GM18909 (cell line): Measurements from ENCODE around the gene SLC2A6.

ENCODE experiments used
- ATAC-seq: cut with Tn5 transposase; IDR thresholded peaks from one replicate; pipeline ENCODE4 v1.9.1; 2021; ENCODE audit warnings: mild to moderate bottlenecking; ENCODE audit not compliant: unreplicated experiment, poor library complexity

Gene SLC2A6

GRCh38 chr9:133499132-133499891 is 20.4 kb upstream of the SLC2A6 start:
- no peak for ATAC-seq

DNA sequence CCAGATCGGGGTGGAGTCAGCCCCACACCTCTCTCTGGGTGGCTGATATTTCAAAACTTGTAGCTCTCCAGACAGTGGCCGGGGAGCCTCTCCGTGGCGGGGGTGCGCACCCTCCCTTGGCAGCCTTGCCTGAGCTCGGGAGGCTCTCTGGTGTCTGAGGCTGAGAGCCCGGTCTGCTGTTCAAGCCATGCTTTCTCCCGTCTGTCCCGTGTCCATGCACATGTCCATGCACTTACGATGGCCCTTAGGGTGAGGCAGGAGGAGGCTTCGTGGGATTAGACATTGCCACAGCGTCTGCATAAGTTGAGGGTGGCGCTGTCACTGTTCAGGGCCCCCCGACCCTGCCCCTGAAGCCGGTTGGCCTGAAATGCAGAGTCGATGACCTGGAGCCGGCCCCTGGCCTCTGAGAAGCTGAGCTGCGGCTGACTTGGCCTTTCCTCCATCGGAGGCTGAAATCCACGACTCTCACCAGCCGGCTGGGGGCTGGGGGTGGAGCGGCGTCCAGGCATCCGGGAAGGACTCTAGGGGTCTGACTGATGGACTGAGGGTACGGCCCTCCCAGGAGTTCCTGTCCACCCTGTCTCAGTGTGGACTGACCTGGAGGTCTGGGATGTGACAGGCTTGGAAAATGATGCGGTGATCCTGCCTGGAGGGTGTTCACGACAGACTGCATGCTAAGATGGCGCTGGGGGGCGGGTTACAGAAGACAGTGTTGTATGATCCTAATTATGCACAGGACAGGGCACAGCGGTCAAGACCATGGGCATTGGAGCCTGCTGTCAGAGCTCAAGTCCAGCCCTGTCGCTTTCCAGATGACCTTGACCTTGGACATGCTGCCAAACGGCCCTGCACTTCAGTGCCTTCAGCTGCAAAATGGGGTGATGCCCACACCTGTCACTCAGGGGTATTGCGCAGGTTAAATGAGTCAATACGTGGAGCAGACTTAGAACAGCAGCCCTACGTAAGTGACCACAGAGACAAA is 18.3 kb upstream of the SLC2A6 start:
- no peak for ATAC-seq

- no peak for ATAC-seq
Observed at GRCh38 chr9:133495327-133496293, 16.7 kb upstream of the SLC2A6 start.

- ATAC-seq = no peak
Observed at GRCh38 chr9:133494636-133495326, 15.9 kb upstream of the SLC2A6 start.

DNA sequence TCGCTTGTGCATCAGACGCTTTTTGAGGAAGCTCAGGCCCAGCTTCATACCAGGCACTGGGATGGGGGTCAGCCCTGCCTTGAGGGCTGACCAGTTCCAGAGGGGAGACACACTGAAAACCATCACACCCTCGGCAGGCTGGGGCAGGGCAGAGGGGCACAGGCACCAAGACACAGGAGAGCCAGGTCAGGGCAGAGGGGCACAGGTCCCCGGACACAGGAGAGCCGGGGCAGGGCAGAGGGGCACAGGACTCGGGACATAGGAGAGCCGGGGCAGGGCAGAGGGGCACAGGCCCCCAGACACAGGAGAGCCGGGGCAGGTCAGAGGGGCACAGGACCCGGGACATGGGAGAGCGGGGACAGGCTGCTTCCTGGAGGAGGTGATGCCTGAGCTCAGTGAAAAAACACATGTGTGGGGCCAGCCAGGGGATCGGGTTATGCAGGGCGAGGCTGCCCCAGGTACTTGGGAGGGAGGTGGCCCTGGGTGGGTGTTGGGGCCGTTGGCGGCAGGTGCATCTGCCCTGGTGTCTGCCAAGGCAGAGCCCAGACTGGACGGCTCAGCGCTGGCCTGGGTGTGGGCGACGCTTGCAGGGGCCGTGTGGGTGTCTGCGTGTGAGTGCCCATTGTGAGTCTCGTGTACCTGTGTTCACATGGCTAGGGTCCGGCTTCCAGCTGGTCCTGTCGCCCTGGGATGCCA is 15.1 kb upstream of the SLC2A6 start:
- no peak for ATAC-seq

DNA sequence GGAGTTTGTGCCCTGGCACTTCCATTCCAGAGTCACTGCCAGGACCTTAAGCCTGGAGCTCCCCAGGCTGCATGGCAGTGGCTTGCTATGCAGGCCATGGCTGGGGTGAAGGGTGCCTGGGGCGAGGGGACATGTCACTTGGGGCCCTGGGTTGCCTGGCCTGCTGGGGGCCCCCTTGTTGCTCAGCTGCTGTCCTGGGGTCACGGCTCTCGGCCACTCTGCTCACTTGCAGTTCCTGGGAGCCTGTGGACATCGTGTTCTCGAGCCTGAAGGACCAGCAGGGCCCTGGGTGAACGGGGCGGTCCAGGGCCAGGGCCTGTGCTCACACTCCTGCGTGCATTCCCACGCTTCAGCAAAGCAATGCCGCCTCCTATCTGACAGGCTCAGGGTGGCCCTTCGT is 14.5 kb upstream of the SLC2A6 start:
- no peak for ATAC-seq

GRCh38 chr9:133492061-133493021 is 13.4 kb upstream of the SLC2A6 start:
- no peak for ATAC-seq

DNA sequence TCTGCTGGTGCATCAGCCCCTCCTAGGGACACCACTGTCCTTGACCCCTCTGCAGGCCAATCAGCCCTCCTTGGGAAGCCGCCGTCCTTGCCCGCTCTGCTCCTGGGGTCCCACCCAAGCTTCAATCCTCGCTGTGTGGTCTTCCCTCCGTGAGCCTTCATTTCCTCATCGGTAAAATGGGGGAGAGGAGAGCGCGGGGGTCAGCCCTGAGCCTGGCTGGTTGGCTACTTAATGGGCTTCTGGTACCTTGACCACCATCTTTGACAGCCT is 12.7 kb upstream of the SLC2A6 start:
- no peak for ATAC-seq

- no peak for ATAC-seq
Observed at GRCh38 chr9:133490865-133491655, 12.2 kb upstream of the SLC2A6 start.

- ATAC-seq = no peak
Observed at GRCh38 chr9:133490201-133490681, 11.3 kb upstream of the SLC2A6 start.

DNA sequence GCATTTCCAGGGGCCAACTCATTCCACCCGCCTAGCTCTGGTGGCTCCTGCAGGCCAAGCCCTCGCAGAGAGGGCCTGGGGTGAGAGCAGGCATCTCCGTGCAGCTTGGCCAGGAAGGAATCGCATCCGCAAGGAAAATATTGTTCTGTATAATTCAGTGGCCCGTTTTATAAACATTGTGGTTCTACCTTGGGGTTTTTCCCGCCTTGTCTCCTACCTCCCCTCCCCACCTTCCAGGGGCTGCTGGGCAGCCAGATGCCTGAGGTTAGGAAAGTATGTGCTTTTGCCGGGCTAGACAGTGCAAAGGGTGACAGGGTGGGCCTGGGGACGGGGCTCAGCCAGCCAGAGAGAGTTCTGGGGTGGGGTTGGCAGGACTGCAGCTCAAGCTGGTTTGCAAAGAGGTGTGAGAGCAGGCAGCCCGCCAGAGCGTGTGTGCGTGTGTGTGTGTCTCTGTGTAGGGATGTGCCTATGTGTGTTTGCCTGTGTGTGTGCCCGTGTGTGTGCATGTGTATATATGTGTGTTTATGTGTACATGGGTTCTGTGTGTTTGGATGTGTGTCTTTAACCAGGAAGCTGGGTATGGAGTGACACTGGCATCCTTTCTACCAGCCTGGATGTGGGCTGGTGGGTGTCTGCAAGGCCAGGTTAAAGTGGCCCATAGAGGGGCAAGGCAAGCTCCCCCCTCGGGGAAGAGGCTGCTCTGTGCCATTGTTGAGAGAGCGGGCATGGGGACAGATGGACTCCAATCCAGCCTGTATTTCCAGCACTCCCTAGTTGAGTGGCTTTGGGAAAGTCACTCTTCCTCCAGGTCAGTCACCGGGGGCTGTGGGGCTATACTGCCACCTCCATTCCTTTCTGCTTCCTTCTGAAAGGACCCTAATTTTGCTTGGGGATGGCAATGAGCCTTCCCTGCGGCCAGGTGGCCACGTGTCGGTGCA is 10.6 kb upstream of the SLC2A6 start:
- no peak for ATAC-seq

GRCh38 chr9:133488686-133489252 is 9.9 kb upstream of the SLC2A6 start:
- ATAC-seq = no peak

- ATAC-seq = no peak
Observed at GRCh38 chr9:133487331-133487725, 8.4 kb upstream of the SLC2A6 start.

DNA sequence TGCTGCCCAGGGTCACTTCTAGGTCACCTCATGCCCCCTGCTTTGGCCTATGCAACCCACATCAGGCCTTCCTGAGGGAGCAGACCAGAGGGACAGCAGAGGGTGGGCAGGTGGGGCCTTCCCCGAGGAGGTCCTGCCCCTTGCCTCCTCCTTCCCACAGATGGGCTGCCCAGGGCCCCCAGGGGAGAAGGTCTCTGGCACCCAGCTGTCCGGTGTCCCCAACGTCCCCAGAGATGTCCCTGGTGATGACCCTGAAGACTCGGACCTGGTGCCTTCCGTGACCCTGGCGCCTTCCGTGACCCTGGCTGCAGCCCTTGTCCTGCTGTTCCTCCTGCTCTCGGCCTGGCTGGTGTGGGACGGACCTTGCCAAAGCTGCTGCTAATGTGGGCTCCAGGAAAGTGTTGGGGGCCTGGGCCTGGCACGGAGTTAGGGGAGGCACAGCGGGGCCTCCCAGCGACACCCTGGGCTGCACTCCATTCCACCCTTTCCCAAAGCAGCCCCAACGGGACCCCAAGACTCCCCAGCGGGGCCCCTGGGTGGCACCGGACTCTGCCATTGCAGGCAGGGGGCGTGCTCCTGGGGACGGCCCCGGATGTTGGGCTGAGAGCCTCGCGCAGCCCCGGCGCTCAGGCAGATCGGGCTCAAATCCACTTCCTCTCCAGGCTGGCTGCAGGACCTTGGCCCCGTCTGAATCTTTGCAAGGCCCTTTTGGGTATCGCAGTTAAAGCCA is 6.8 kb upstream of the SLC2A6 start:
- ATAC-seq = no peak
